ENCODE results near the gene ASB9. TPM values are rescaled to one million over a fixed set of nuclear protein-coding genes. Genes with fewer than 3 reads are reported as not detected.

Gene ASB9
- total RNA-seq, 2 experiments from 2014 or later = not detected

GRCh38 chrX:15207384-15207783 lies 62.5 kb downstream of the ASB9 start:
- Histone ChIP-seq H3K36me3 (ENCODE audit: insufficient read depth, low read length) (no peaks in the 10 kb centered on the region), H4K20me1 (ENCODE audit: insufficient read depth, low read length) (no peaks in the 10 kb centered on the region), H3K4me3 (ENCODE audit: low read depth, low read length, poor library complexity, severe bottlenecking) (no peak overlapping the region), H2AFZ (ENCODE audit: low read length) (no peak overlapping the region), H3K4me2 (ENCODE audit: low read length) (no peak overlapping the region), H3K9me2 (ENCODE audit: insufficient read depth, low read length) (no peaks in the 10 kb centered on the region), H3K79me2 (ENCODE audit: insufficient read depth, low read depth, low read length) (no peaks in the 10 kb centered on the region), H3K4me1 (ENCODE audit: insufficient read depth, low read length, poor library complexity, severe bottlenecking) (no peaks in the 10 kb centered on the region), H3K9me3 (ENCODE audit: low read length) (no peaks in the 10 kb centered on the region), H3K27ac (ENCODE audit: low read depth, low read length, poor library complexity, severe bottlenecking) (no peak overlapping the region)
- TF ChIP-seq EZH2phosphoT487 (IDR thresholded peaks at IDR 0.05; ENCODE audit: borderline replicate concordance, low read depth, low read length) = no peak
- no TSS peak for BruUV-seq (replicated peaks)
- ChIA-PET CTCF (ENCODE audit: unreplicated experiment) (no interaction called here), POLR2A (no interaction called here)
- intact Hi-C loops (cut with micrococcal nuclease; ENCODE audit: unreplicated experiment) = no loop called here
- no peak for DNase-seq (ENCODE audit: low spot score)

GRCh38 chrX:15206306-15206705 lies 63.6 kb downstream of the ASB9 start:
- Histone ChIP-seq H2AFZ (ENCODE audit: low read length) (no peak overlapping the region), H3K9me3 (ENCODE audit: low read length) (no peaks in the 10 kb centered on the region), H4K20me1 (ENCODE audit: insufficient read depth, low read length) (no peaks in the 10 kb centered on the region), H3K27ac (ENCODE audit: low read depth, low read length, poor library complexity, severe bottlenecking) (no peak overlapping the region), H3K4me2 (ENCODE audit: low read length) (no peak overlapping the region), H3K9me2 (ENCODE audit: insufficient read depth, low read length) (no peaks in the 10 kb centered on the region), H3K4me3 (ENCODE audit: low read depth, low read length, poor library complexity, severe bottlenecking) (no peak overlapping the region), H3K4me1 (ENCODE audit: insufficient read depth, low read length, poor library complexity, severe bottlenecking) (no peaks in the 10 kb centered on the region), H3K36me3 (ENCODE audit: insufficient read depth, low read length) (no peaks in the 10 kb centered on the region), H3K79me2 (ENCODE audit: insufficient read depth, low read depth, low read length) (no peaks in the 10 kb centered on the region)
- ChIA-PET CTCF (ENCODE audit: unreplicated experiment) (no interaction called here), POLR2A (interaction anchor here (0.7 kb wide), 1 partner anchor 27 kb away, joined by 3 read pairs; no protein-coding TSS in a partner anchor)
- no TSS peak for BruUV-seq (replicated peaks)
- intact Hi-C loops (cut with micrococcal nuclease; ENCODE audit: unreplicated experiment) = no loop called here
- TF ChIP-seq EZH2phosphoT487 (IDR thresholded peaks at IDR 0.05; ENCODE audit: borderline replicate concordance, low read depth, low read length) (no peak), CTCF (conservative IDR thresholded peaks at IDR 0.05; ENCODE audit: low read length) (no peak)
- no peak for DNase-seq (ENCODE audit: low spot score)

- H4K20me1 ChIP-seq (ENCODE audit: insufficient read depth, low read length) = no peaks in the 10 kb centered on the region
- intact Hi-C loops (cut with micrococcal nuclease; ENCODE audit: unreplicated experiment) = no loop called here
- no peak overlapping the region for H3K4me2 ChIP-seq (ENCODE audit: low read length)
- no peaks in the 10 kb centered on the region for H3K9me2 ChIP-seq (ENCODE audit: insufficient read depth, low read length)
- H3K9me3 ChIP-seq (ENCODE audit: low read length) = no peaks in the 10 kb centered on the region
- TF ChIP-seq CTCF (conservative IDR thresholded peaks at IDR 0.05; ENCODE audit: low read length) (no peak), EZH2phosphoT487 (IDR thresholded peaks at IDR 0.05; ENCODE audit: borderline replicate concordance, low read depth, low read length) (no peak)
- H3K4me1 ChIP-seq (ENCODE audit: insufficient read depth, low read length, poor library complexity, severe bottlenecking) = no peaks in the 10 kb centered on the region
- ChIA-PET CTCF (ENCODE audit: unreplicated experiment) (no interaction called here), POLR2A (no interaction called here)
- no peak overlapping the region for H3K4me3 ChIP-seq (ENCODE audit: low read depth, low read length, poor library complexity, severe bottlenecking)
- DNase-seq (ENCODE audit: low spot score) = no peak
- no peaks in the 10 kb centered on the region for H3K36me3 ChIP-seq (ENCODE audit: insufficient read depth, low read length)
- no TSS peak for BruUV-seq (replicated peaks)
- H3K79me2 ChIP-seq (ENCODE audit: insufficient read depth, low read depth, low read length) = no peaks in the 10 kb centered on the region
- no peak overlapping the region for H3K27ac ChIP-seq (ENCODE audit: low read depth, low read length, poor library complexity, severe bottlenecking)
- H2AFZ ChIP-seq (ENCODE audit: low read length) = no peak overlapping the region
Observed at GRCh38 chrX:15204130-15204751, 65.6 kb downstream of the ASB9 start.
